GM18868 (cell line): ENCODE results near the gene SHC3.

Experiments used
- ATAC-seq: cut with Tn5 transposase; IDR thresholded peaks from one replicate; pipeline ENCODE4 v1.9.1; 2021; ENCODE audit warnings: mild to moderate bottlenecking, moderate library complexity; ENCODE audit not compliant: unreplicated experiment

Gene SHC3

DNA sequence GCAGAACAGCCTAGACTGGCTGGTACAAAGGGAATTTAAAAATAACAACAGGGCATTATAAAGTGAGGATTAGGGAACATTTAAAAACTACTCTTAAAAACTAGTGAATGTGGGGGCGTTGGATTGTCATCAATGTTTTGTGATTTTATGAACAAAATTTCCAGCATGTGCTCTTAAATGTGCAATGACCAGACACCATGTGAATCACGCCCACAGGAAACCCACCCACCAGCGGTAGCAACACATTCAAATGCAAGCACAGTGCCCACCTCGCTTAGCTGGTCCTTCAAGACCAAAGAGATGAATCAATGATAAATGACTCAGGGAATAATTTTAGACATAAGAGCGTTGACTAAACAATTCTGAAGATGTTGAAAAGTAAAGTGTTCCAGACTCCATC is 146.4 kb downstream of the SHC3 start:
- ATAC-seq, result no peak

DNA sequence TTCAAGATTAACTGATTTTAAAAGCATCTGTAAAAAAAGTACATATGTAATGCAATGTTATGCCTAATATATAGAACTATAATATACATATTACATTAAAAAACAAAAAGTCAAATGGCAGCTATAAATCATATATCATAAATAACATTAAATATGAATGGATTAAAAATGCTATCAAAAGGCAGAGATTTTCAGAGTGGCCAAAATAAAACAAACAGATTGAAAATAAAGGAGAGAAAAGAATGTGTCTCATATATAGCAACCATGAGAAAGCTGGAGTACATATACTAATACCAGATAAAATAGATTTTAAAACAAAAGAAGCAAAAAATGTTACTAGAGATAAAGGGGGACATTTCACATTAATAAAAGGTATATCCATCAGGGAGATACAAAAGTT is 148.8 kb downstream of the SHC3 start:
- ATAC-seq, result no peak

DNA sequence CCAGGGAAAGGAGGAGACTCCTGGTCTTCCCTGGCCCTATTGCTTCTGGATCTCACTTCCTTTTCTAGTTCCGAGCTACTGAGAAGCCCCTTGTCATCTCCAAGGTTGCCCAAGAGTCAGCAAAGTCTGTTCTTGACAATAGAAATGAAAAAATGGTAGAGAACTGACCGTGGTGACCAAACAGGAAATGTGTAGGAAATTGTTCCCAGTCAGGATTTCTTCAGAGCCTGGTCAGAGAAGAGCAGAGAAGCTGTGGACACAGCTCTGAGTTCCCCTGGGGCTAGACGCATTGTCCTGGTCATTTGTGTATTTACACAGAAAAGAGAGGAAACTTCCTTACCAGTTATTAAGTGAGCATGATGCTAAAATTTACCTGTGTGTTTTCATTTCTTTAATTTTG is 151.7 kb downstream of the SHC3 start:
- no peak for ATAC-seq

DNA sequence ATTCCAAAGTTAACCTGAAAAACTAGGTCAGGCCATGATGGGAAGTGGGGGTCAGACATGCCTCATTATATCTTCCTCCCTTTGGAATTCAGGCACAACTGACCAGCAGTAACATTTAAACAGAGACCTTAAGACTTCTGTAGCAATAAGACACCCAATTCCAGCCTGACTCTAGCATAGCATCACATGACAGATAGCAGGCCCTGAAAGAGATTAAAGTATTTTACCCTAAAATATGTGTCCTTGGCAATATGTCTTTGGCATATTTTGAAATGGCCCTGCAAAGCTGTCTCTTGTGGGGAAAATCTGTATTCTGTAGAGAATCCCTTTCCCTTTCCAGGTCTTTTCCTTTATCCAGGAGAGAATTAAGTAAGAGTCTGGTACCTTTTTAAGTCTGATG is 153.1 kb downstream of the SHC3 start:
- no peak for ATAC-seq

DNA sequence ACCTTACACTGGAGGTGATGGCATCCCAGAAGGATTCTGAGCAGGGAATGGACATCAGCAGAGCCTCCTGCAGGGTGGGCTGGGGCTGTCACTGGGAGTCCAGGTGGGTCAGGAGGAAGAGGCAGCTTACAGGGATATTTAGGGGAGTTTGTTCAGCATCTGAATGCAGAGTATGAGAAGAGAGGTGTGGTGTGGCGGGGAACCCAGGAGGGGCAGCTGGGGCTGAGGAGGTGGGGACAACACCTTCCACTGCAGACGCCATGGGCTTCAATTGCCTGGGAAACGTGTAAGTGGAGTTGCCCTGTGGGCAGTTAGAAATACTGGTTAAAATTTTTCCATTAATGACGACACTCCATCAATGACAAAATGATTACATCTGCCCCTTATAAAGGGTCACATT is 153.9 kb downstream of the SHC3 start:
- ATAC-seq, result no peak

DNA sequence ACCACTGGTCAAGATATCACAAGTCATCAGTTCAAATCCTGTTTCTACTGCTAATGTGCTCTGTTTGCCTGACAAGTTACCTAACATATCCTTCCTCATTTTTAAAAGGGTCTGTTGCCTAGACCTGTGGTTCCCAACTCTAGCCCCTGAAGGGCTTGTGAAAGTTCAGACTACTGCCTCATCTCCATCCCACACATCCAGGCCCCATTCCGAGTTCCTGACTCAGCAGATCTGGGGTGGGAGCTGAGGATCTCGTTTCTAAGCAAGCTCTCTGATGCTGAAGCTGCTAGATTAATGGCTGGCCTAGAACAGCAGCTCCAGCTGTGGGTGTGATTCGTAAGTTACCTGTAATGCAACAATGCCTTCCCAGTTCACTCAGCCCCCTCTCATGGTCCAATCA is 154.9 kb downstream of the SHC3 start:
- ATAC-seq, result no peak

DNA sequence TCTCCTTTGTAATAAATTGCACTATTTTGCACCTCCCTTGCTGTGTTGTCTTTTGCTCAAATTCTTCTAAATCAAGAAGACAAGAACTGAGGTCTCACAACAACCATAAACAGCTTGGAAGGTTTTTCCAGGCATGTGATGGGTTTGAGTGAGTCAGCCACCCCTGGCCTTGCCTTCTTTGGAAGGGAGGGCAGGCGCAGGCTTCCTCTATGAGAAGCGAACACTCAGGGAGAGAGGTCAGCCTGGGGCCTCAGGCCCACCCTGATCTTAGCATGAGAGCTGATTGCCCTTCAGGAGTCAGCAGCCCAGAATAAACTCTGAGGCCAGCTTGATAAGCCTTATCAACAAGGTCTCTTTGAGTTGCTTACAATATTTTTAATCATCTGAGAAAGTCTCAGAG is 155.7 kb downstream of the SHC3 start:
- no peak for ATAC-seq

DNA sequence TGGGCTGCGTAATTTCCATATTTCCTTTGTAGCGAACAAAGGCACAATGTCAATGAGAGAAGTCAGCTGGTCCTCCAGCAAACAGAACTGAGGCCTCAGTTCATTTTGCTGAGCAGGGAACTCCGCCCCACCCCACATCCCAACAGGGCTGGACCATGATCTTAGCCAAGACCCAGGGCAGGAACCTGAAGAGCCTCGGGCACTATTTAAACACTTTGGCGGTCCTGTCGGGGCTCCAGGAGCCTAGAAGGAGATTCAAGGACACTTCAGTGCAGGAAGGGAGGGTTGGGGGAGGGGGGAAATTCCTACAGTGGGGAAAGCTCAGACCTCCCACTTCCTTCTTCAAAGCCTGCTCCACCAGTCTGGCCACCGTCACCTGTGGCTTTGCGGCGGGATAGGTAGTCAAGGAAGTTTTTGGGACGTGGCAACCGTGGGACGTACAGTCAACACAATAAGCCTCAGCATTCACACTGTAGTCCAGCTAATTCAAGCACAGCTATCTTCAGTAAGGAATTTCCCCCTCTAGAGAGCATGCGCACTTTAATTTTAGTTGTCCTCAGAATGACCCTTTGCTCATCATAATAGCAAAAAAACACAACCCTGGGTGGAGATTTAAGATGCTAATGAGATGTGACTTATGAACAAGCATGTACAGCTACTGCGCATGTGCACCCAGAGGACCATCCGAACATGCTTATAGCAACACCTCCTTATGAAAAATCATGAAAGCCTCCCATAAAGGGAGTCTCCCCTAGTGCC is 156.4 kb downstream of the SHC3 start:
- no peak for ATAC-seq

DNA sequence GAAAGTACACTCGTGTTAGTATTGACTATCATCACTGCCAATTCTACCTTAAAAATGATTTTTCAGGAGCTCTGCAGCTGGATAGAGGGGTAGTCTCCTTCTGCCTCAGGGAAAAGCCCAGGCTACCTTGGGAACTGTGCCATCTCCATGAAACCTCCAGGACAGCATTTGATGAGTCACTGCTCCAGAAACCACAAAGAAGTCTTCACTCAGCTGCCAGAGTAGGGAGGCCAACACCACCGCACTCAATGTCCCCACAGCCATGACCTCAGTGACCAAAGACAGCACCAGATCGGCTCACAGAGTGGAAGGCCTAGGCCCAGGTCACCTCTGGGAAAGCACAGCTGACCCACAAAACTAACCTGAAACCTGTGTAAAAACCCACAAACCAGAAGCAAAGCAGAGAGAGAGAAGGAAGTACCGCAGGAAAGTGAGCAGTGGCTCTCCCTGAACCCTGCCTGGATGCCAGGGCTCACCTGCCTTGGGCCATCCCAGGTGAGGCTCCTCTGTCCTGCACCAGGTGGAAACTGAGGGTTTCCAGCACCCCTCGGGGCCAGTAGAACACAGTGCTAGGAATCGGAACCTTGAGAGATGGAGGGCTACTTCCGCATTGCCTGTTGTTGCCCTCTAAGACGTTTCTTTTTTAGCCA is 157.3 kb downstream of the SHC3 start:
- ATAC-seq, result no peak

DNA sequence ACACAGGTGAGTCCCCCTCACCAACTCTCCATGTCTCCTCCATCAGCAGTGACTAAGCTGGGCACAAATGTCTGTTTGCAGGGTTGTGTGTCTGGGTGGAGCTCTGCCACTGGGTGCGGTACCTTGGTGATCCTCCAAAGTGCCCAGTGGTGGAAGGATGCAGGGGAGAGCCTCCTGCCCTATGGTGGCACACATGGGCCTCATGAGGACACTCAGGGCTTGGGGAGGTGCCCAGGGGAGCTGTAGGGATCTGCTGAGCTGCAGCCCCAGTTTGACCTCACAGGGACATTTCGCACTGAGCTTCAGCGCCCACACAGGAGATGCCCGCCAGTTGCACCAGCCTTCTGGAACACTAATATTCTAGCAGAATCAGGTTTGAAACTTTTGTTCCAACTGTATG is 157.9 kb downstream of the SHC3 start:
- no peak for ATAC-seq

DNA sequence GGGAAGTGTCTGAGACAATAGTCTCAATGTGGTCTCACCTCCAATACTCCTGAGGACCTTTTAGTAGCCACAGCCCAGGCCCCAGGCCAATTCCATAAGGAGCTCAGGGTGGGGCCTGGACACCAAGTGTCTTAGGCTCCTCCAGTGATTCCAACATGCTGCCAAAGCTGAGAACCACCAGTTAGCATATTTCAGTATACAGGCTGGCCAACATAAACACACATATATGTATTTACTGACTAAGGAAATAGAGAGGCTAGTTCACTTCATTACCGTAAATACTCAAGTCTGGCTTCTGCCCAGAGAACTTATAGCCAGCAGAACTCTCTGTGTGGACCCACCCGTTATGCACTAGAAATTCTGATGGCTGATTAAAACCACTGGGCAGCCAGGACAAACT is 163.3 kb downstream of the SHC3 start:
- no peak for ATAC-seq

DNA sequence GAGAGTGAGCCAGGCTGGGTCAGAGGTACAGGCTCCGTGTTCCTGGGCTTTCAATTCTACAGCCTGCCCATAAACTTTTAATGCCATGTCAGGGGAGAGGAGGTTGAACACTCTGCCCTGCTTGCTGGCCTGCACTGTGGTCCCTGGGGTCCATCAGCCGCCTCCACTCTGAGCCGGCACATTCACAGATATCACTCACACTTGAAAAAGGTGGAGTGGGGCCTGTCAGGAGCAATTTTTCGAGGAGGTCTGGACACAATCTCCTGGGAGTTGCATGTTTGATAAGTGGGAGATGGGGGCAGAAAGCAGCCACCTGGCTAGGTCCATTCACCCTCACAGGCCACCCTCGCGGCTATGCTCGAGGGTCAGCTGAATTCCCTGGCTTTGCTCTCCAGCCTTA is 164.5 kb downstream of the SHC3 start:
- ATAC-seq, result no peak

DNA sequence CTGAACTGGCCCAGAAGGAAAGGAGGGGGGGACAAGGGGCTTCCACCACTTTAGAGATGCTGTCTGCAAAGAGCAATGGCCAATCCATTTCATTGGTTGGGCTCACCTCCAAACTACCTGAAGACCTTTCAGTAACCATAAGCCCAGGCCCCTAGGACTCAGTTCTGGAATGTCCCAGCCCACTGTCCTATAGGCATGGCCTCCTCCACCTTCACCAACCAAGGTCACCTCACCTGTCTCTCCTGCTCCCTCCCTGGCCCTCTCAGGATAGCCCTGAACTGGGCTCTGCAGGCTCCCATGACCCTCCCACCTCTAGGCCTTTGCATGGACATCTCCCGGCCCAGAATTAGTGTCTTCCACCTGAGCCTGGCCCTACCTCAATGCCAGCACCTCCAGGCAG is 165.0 kb downstream of the SHC3 start:
- ATAC-seq, result no peak

DNA sequence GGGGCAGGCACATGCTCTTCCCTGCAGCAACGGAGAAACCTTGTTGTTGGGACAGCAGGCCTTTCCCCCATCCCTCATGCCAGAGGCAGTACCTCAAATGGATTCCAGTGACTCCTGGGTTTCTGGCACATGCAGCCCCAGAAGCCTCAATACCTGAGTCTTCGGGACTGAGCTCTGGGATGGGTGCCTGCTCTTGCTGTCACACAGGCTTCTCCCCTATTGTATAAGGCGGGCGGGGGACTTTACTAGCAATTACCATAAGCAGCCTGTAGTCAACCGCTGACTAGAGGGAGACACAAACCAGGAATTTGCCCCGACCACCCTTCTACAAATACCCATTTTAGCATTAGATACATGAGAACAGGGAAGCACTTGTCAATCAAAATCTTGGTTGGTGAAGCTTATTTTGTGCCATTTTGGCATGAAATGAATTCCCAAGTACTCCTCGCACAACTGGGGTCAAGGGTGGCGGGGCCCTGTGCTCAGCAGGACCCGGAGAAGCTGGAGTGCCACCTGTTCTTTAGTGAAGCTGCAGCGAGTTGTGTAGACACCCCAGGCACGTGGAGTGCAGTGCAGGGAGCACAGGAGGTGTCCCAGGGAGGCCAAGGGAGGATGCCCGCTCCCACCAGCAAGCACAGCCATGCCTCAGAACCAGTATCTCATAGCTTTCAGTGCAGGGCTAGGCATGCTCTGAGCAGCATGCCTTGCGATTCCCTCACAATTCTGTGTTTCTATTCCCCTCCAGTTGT is 166.2 kb downstream of the SHC3 start:
- ATAC-seq, result no peak

DNA sequence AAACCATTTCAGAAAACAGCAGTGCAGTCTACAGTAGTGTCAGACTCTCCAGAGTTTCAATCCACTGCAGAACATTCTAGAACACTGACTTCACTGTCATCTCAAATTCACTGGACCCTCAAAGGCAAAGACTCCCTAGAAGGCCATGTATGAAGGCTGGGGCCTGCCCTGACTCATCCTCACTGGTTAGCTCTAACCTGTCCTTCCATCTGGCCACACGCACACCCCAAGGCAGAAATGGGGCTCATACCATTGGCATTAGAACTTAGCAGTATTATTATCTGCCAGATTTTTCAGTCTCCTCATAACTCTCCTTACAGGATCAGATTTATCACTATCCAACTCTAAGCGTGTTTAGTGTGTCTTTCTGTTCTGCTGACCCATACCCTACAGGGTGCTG is 166.9 kb downstream of the SHC3 start:
- no peak for ATAC-seq

DNA sequence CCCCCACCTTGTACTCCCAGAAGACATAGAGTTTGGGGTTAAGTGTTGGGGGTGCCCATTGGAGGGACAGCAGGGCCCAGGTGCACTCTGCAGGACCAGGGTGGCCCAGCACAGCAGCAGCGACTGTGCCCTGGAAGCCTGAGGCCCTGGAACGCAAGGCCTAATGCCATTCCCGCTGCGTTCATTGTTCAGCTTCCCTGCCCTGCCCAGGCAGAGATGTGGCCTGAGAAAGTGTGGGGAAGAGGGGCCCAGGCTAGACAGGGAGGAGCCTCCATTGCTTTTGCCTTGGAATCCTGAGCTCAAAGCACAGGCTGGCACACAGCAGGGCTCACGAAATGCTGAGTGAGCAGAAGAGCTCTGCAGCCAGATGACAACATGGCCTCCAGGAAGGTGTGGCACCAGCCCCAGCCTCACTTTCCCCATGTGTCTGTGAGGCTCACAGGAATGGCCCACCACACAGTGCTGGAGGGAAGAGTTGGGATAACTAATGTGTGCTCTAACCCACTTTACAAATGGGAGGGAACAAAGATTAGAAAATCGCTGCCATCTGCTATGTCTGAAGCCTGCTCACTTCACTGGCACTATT is 168.0 kb downstream of the SHC3 start:
- no peak for ATAC-seq

DNA sequence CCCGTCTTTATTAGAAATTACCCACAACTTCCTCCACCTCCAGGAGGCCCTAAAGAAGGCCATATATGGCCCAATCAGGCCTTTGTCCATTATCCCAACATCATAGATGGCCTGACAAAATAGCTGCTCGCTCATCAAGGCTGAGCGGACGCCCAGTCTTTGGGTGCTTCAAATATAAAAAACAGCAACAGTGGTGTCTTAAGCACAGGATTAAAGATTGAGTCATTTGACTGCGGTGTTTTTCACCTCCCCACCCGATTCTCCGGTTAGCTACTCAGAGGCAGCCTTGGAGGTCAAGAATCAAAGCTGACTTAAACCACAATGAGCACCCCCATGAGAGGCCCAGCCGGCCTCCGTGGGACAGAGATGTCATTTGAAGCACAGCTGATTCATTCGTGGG is 168.6 kb downstream of the SHC3 start:
- ATAC-seq, result no peak

DNA sequence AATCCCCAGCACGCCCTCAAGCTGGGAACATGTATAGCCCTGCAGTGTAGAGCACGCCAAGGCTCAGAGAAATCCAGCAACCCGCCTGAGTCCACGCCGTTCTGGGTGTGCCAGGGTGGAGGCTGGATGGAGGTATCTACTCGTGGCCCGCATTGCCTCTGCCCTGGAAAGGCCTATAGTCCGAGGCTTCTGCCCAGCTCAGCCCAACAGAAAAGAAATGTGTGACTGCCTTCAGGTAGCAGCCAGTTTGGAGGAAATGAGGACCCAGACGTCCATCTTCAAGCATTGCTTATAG is 169.1 kb downstream of the SHC3 start:
- no peak for ATAC-seq

DNA sequence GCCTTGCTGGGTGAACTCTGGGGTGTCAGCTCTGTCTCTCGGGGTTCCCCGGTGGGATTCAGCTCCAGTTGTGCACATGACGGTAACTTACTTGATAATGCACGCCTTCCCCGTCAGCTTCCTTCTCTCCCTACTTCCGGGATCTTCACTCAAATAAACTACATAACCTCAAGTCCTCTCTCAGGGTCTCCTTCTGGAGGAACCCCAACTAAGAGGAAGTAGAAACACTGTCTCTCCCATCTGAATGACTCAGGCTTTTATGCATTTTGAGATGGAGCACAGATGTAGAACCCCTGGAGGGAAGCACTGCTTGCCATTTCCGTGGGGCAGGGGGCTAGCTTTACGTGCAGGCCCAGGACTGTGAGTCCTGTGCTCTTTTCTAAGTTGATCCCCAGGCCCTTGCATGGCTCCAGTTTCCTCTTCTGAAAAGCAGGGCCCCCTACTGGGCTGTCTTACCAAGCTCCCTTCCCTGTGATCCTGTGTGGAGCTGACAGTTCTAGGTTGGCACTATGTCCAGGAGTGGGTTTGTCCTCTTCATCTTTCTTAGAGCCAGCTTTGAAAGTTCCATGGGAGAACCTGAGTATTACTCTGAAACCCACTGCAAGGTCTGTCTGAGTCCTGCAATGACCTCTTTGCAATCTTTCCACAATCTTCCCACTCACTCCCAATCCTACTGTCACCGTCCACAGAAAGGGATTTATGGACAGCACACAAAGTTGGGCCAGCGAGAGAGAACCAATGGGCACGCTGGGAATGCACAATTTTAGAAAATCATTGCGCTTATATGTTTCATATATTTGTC is 169.7 kb downstream of the SHC3 start:
- ATAC-seq, result no peak

DNA sequence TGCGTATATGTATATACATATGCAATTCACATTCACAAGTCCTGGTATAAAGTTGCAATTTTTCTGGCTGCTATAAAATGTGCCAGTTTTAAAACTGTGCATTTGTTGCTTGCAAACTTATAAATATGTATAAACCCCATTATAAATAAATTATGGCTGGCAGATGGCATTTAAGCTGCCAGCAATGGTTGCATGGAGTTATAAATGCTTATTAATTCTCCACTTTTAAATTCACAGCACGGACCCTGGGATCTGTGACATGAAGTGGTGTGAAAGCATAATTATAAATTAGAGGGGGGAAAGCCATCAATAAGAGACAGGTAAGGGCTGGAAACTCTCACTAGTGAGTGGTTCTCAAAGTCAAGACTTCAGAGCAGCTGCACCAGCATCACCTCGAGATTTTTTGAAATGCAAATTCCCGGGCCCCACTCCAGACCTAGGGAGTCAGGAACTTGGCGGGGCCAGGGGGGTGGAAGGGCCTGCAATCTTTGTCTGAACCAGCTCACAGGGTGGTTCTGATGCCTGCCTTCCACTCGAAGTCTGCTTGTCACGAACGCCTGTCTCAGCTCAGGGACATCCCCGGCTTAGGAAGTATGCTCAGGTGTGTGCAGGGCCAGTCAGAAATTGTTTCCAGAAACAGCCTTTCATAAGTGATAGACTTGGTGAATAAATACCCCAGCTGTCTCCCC is 170.4 kb downstream of the SHC3 start:
- no peak for ATAC-seq
